ENCODE measurements around the gene CBX8.

DNA sequence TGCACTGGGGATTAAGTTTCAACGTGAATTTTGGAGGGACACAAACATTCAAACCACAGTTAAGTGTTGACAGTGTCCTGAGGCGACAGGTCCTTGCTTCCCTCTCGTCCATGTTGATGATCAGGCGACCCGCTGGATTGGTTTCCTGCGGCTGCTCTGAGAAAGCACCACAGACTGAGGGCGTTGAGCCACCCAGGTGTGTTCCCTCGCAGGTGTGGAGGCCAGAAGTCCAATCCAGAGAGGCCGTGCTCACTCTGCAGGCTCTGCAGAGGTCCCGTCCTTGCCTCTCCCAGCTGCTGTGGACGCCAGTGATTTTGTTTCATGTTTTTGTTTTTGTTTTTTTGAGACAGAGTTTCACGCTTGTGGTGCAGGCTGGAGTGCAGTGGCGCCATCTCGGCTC lies 41.3 kb downstream of the CBX8 start:
- no peak for TF ChIP-seq POLR2A (IDR thresholded peaks at IDR 0.05)
- TF ChIP-seq, protein P1, sequence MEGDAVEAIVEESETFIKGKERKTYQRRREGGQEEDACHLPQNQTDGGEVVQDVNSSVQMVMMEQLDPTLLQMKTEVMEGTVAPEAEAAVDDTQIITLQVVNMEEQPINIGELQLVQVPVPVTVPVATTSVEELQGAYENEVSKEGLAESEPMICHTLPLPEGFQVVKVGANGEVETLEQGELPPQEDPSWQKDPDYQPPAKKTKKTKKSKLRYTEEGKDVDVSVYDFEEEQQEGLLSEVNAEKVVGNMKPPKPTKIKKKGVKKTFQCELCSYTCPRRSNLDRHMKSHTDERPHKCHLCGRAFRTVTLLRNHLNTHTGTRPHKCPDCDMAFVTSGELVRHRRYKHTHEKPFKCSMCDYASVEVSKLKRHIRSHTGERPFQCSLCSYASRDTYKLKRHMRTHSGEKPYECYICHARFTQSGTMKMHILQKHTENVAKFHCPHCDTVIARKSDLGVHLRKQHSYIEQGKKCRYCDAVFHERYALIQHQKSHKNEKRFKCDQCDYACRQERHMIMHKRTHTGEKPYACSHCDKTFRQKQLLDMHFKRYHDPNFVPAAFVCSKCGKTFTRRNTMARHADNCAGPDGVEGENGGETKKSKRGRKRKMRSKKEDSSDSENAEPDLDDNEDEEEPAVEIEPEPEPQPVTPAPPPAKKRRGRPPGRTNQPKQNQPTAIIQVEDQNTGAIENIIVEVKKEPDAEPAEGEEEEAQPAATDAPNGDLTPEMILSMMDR (IDR thresholded peaks at IDR 0.05) = no peak
- TF ChIP-seq EP300 (IDR thresholded peaks at IDR 0.05) = no peak

Data from sigmoid colon (tissue), 4 donors.